ENCODE results near the gene TRPC6. TPM values are rescaled to one million over a fixed set of nuclear protein-coding genes. Genes with fewer than 3 reads are reported as not detected.

TRPC6 gene
- total RNA-seq, 4 donors from 2014 or later = 3.9 to 7.3 (median 6.0) TPM

- WGBS, 2 donors = 88% methylated on average over 6 of the region's 6 CpGs
- no peak for TF ChIP-seq CTCF (IDR thresholded peaks at IDR 0.05)
- TF ChIP-seq POLR2A (IDR thresholded peaks at IDR 0.05) = no peak
- no peak for DNase-seq (ENCODE audit: low spot score in 2 of 2)
- H3K4me3 ChIP-seq (ENCODE audit: low read depth, poor library complexity, severe bottlenecking) = no peak overlapping the region
- intact Hi-C loops (cut with DNase I; ENCODE audit: low total_unique reads) = no loop called here
These were observed 6.3 kb downstream of the TRPC6 start for GRCh38 chr11:101577461-101577860.

GRCh38 chr11:101576456-101576855, 7.4 kb downstream of the TRPC6 start:
- DNase-seq (ENCODE audit: low spot score in 2 of 2) = no peak
- intact Hi-C loops (cut with DNase I; ENCODE audit: low total_unique reads) = no loop called here
- H3K4me3 ChIP-seq (ENCODE audit: low read depth, poor library complexity, severe bottlenecking) = no peak overlapping the region
- no peak for TF ChIP-seq POLR2A (IDR thresholded peaks at IDR 0.05)
- no peak for TF ChIP-seq CTCF (IDR thresholded peaks at IDR 0.05)

- TF ChIP-seq POLR2A (IDR thresholded peaks at IDR 0.05) (no peak), CTCF (IDR thresholded peaks at IDR 0.05) (no peak)
- WGBS, 2 donors = 0% methylated on average over 1 of the region's 1 CpG
These were observed 8.9 kb downstream of the TRPC6 start for GRCh38 chr11:101574886-101575285.

GRCh38 chr11:101567071-101567470, 16.7 kb downstream of the TRPC6 start:
- no peak for TF ChIP-seq CTCF (IDR thresholded peaks at IDR 0.05)
- TF ChIP-seq POLR2A (IDR thresholded peaks at IDR 0.05) = no peak
- DNase-seq (ENCODE audit: low spot score in 2 of 2) = no peak
- H3K4me3 ChIP-seq (ENCODE audit: low read depth, poor library complexity, severe bottlenecking) = no peak overlapping the region
- intact Hi-C loops (cut with DNase I; ENCODE audit: low total_unique reads) = no loop called here
- 63 to 70% methylated on average over 5 of the region's 5 CpGs for WGBS, 2 donors

More at GRCh38 chr11:101574886-101575285, 8.9 kb downstream of the TRPC6 start:
- no peak overlapping the region for H3K4me3 ChIP-seq (ENCODE audit: low read depth, poor library complexity, severe bottlenecking)
- no peak for DNase-seq (ENCODE audit: low spot score in 2 of 2)
- intact Hi-C loops (cut with DNase I; ENCODE audit: low total_unique reads) = no loop called here

GRCh38 chr11:101566626-101567025, 17.2 kb downstream of the TRPC6 start:
- no peak overlapping the region for H3K4me3 ChIP-seq (ENCODE audit: low read depth, poor library complexity, severe bottlenecking)
- intact Hi-C loops (cut with DNase I; ENCODE audit: low total_unique reads) = no loop called here
- no peak for TF ChIP-seq POLR2A (IDR thresholded peaks at IDR 0.05)
- no peak for TF ChIP-seq CTCF (IDR thresholded peaks at IDR 0.05)
- 62 to 70% methylated on average over 7 to 8 of the region's 8 CpGs for WGBS, 2 donors
- no peak for DNase-seq (ENCODE audit: low spot score in 2 of 2)

- H3K4me3 ChIP-seq (ENCODE audit: low read depth, poor library complexity, severe bottlenecking) = no peak overlapping the region
- intact Hi-C loops (cut with DNase I; ENCODE audit: low total_unique reads) = no loop called here
- TF ChIP-seq POLR2A (IDR thresholded peaks at IDR 0.05) (no peak), CTCF (IDR thresholded peaks at IDR 0.05) (no peak)
- WGBS, 2 donors = 85 to 89% methylated on average over 2 of the region's 2 CpGs
- no peak for DNase-seq (ENCODE audit: low spot score in 2 of 2)
These were observed 20.6 kb downstream of the TRPC6 start for GRCh38 chr11:101563166-101563565.

Measured in lower leg skin (tissue), 4 donors.